ENCODE results near the gene TNIP2. TPM values are rescaled to one million over a fixed set of nuclear protein-coding genes. Genes with fewer than 3 reads are reported as not detected.
"Not testable (repeated sequence)": the region's sequence is repeated elsewhere in the genome, so short reads cannot be mapped to it uniquely, and the experiment has no call there.

The TNIP2 gene
- total RNA-seq, 3 donors from 2014 or later (not counting 1 experiment from before 2014, with no cell fraction given): 35.6 to 53.9 (median 41.6) TPM

DNA sequence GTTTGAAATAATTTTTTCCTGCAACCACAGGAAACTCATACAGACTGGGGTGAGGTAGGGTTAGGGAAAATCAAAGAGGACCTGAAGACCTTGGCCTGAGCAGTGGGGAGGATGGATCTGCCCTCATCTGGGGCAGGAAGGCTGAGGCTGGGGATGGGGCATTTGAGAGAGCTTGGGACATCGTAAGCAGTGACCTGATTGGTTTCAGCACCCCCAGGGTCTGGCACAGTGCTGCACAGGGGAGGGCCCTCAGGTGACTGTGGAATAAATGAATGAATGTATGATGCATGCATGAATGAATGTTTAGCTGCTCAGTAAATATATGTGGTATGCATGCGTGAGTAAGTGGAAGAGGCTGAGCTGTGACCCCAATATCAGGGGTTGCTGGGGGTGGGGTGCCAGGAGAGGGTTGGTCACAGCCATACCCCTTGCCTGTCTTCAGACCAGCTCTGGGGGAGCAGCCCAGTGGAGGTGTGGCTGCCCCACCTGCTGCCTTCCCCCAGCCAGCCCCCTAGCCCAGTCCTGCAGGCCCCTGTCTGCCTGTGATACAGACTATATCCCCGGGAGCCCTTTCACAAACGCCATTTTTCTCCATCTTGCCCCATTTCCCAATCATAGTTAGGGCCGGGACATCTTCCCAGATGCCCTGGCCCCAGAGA lies 11.0 kb upstream of the TNIP2 start:
- no peaks in the 10 kb centered on the region for H3K9me3 ChIP-seq (ENCODE audit: control insufficient read depth, insufficient read depth, low read length)
- intact Hi-C loops (cut with micrococcal nuclease): loop anchor here (10.0 kb wide), 2 partner anchors 168 to 198 kb away; partner anchors contain the start of genes GRK4 and NOP14
- no peak for DNase-seq
- Mint-ChIP-seq H3K4me1 (peaks cover 10 to 19% of the 10 kb centered on the region in 2 donors), H3K36me3 (no peaks in the 10 kb centered on the region), H3K27me3 (ENCODE audit: low read depth in 2 of 2) (no peaks in the 10 kb centered on the region), H3K4me3 (no peak overlapping the region), H3K9me3 (no peaks in the 10 kb centered on the region), H3K27ac (no peak overlapping the region)
- 91% methylated on average over 5 of the region's 5 CpGs for WGBS (ENCODE audit: insufficient coverage)
- ATAC-seq: no peak
- H3K27me3 ChIP-seq (ENCODE audit: control insufficient read depth, insufficient read depth, low read length): no peaks in the 10 kb centered on the region
- H3K4me3 ChIP-seq (ENCODE audit: low read length): no peak overlapping the region
- no peak for TF ChIP-seq CTCF (IDR thresholded peaks at IDR 0.05)
- H3K4me1 ChIP-seq (ENCODE audit: control insufficient read depth, insufficient read depth, low read length): peaks cover 16% of the 10 kb centered on the region
- H3K27ac ChIP-seq (ENCODE audit: low read length): no peak overlapping the region
- H3K36me3 ChIP-seq (ENCODE audit: control insufficient read depth, insufficient read depth, low read length): no peaks in the 10 kb centered on the region

DNA sequence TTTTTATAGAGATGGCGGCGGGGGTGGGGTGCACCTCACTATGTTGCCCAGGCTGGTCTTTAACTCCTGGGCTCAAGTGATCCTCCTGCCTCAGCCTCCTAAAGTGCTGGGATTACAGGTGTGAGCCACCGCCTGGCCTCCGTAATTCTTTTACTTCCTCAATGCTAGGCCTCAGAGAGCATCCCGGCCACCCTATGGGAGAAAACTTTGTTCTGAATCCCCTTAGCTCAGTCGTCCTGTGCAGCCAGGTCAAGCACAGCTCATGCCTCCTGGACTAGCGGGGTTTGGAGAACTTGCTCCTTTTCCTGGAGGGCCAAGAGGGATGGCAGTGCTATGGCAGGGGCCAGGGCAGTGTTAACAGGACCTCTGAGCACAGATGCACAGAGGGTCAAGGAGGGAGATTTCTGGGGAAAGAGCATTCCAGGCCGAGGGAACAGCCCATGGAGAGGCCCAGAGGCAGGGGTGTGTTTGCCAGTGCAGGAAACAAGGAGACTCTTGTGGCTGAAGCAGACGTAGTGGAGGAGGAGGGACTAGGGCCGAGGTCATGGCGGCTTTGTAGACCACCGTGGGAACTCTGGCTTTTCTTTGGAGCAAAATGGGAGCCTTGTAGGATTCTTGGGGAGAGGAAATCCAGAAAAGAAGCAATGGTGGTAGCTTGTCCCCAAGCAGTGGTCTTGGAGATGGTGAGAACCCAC lies 9.8 kb upstream of the TNIP2 start:
- H3K27ac Mint-ChIP-seq: no peak overlapping the region
- ATAC-seq (no peak), DNase-seq (no peak)
- H3K27ac ChIP-seq (ENCODE audit: low read length): no peak overlapping the region
- H3K36me3 ChIP-seq (ENCODE audit: control insufficient read depth, insufficient read depth, low read length): no peaks in the 10 kb centered on the region
- H3K36me3 Mint-ChIP-seq: no peaks in the 10 kb centered on the region
- no peak overlapping the region for H3K4me3 ChIP-seq (ENCODE audit: low read length)
- H3K27me3 ChIP-seq (ENCODE audit: control insufficient read depth, insufficient read depth, low read length): no peaks in the 10 kb centered on the region
- H3K4me3 Mint-ChIP-seq: no peak overlapping the region
- H3K4me1 Mint-ChIP-seq: peaks cover 13 to 15% of the 10 kb centered on the region in 2 donors
- WGBS (ENCODE audit: insufficient coverage): 95% methylated on average over 12 of the region's 12 CpGs
- H3K27me3 Mint-ChIP-seq (ENCODE audit: low read depth in 2 of 2): no peaks in the 10 kb centered on the region
- intact Hi-C loops (cut with micrococcal nuclease): loop anchor here (10.0 kb wide), 2 partner anchors 169 to 199 kb away; partner anchors contain the start of genes GRK4 and NOP14
- H3K4me1 ChIP-seq (ENCODE audit: control insufficient read depth, insufficient read depth, low read length): peaks cover 15% of the 10 kb centered on the region
- H3K9me3 Mint-ChIP-seq: no peaks in the 10 kb centered on the region
- H3K9me3 ChIP-seq (ENCODE audit: control insufficient read depth, insufficient read depth, low read length): no peaks in the 10 kb centered on the region
- TF ChIP-seq CTCF (IDR thresholded peaks at IDR 0.05): no peak

GRCh38 chr4:2763511-2763967 lies 7.4 kb upstream of the TNIP2 start:
- Mint-ChIP-seq H3K9me3 (no peaks in the 10 kb centered on the region), H3K36me3 (no peaks in the 10 kb centered on the region), H3K27ac (peak overlapping the region in 1 of 2 donors; percentile 61), H3K27me3 (ENCODE audit: low read depth in 2 of 2) (no peaks in the 10 kb centered on the region), H3K4me1 (peaks cover 8 to 9% of the 10 kb centered on the region in 2 donors), H3K4me3 (peak overlapping the region; percentile 74)
- no peaks in the 10 kb centered on the region for H3K27me3 ChIP-seq (ENCODE audit: control insufficient read depth, insufficient read depth, low read length)
- peaks cover 15% of the 10 kb centered on the region for H3K4me1 ChIP-seq (ENCODE audit: control insufficient read depth, insufficient read depth, low read length)
- TF ChIP-seq CTCF (IDR thresholded peaks at IDR 0.05): no peak
- ATAC-seq: no peak
- DNase-seq: no peak
- intact Hi-C loops (cut with micrococcal nuclease): loop anchor here (5.0 to 10.0 kb wide), 4 partner anchors 49 to 274 kb away; partner anchors contain the start of genes GRK4 and NOP14
- 56% methylated on average over 23 of the region's 23 CpGs for WGBS (ENCODE audit: insufficient coverage)
- no peaks in the 10 kb centered on the region for H3K9me3 ChIP-seq (ENCODE audit: control insufficient read depth, insufficient read depth, low read length)
- no peaks in the 10 kb centered on the region for H3K36me3 ChIP-seq (ENCODE audit: control insufficient read depth, insufficient read depth, low read length)
- H3K27ac ChIP-seq (ENCODE audit: low read length): no peak overlapping the region
- no peak overlapping the region for H3K4me3 ChIP-seq (ENCODE audit: low read length)

GRCh38 chr4:2762486-2763370 lies 6.6 kb upstream of the TNIP2 start:
- WGBS (ENCODE audit: insufficient coverage): 95% methylated on average over 40 of the region's 42 CpGs
- not testable (repeated sequence) for H3K27me3 ChIP-seq (ENCODE audit: control insufficient read depth, insufficient read depth, low read length); H3K4me1 Mint-ChIP-seq; ATAC-seq; H3K4me3 Mint-ChIP-seq; H3K36me3 Mint-ChIP-seq; H3K27ac ChIP-seq (ENCODE audit: low read length); DNase-seq; H3K27me3 Mint-ChIP-seq (ENCODE audit: low read depth in 2 of 2); H3K27ac Mint-ChIP-seq; H3K9me3 ChIP-seq (ENCODE audit: control insufficient read depth, insufficient read depth, low read length); H3K4me3 ChIP-seq (ENCODE audit: low read length); H3K9me3 Mint-ChIP-seq; H3K36me3 ChIP-seq (ENCODE audit: control insufficient read depth, insufficient read depth, low read length)
- intact Hi-C loops (cut with micrococcal nuclease): loop anchor here (5.0 to 10.0 kb wide), 4 partner anchors 50 to 275 kb away; partner anchors contain the start of genes GRK4 and NOP14
- peaks cover 15% of the 10 kb centered on the region for H3K4me1 ChIP-seq (ENCODE audit: control insufficient read depth, insufficient read depth, low read length)

Measured in natural killer cell (primary cell).